Measurements from ENCODE around the gene PDCD11.
"Not testable (repeated sequence)": the region's sequence is repeated elsewhere in the genome, so short reads cannot be mapped to it uniquely, and the experiment has no call there.

Gene PDCD11

DNA sequence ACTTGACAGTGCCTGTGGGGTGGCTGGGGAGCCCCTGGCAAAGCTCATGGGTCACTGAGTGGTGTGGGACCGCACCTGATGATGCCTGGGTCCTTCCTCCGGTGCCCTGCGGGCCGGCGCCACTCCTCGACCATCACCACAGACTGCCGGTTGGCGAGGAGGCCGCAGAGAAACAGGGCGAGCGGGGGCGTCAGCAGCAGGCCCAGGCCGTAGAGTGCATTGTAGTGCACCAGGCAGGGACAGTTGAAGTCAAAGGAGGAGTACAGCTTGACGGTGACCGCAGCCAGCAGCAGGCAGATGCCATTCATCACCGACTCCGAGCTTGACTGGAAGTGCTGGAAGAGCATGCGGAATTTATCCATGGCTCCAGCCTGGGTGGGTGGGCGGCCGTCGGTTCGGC, 82.2 kb downstream of the PDCD11 start:
- no peak for DNase-seq

- DNase-seq = no peak
Observed at GRCh38 chr10:103479135-103479534, 82.7 kb downstream of the PDCD11 start, which contains the start of gene CALHM3. CALHM3 (minus strand) TSS chr10:103479240; CDS start chr10:103479032, 208 bp downstream.

DNA sequence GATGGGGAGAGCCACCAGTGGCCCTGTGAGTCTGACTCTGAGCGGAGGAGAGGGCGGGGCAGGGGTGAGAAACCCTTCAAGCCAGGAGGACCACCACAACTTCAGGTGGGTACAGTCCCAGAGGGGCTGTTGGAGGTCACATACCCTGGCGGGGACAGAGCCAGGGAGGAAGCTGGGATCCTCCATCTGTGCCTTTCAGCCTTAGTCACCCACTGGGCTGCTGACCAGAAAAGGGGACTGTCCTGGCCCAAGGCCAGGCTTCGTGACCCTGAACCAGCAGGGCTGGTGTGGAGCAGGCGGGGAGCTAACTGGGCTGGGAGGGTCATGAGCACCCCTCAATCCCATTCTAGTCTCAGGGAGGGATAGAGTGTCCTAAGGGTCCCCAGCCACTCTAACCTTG, 84.1 kb downstream of the PDCD11 start:
- DNase-seq = no peak

- DNase-seq = peak; percentile 52 to 82
Observed at GRCh38 chr10:103481974-103482531, 85.6 kb downstream of the PDCD11 start.

DNA sequence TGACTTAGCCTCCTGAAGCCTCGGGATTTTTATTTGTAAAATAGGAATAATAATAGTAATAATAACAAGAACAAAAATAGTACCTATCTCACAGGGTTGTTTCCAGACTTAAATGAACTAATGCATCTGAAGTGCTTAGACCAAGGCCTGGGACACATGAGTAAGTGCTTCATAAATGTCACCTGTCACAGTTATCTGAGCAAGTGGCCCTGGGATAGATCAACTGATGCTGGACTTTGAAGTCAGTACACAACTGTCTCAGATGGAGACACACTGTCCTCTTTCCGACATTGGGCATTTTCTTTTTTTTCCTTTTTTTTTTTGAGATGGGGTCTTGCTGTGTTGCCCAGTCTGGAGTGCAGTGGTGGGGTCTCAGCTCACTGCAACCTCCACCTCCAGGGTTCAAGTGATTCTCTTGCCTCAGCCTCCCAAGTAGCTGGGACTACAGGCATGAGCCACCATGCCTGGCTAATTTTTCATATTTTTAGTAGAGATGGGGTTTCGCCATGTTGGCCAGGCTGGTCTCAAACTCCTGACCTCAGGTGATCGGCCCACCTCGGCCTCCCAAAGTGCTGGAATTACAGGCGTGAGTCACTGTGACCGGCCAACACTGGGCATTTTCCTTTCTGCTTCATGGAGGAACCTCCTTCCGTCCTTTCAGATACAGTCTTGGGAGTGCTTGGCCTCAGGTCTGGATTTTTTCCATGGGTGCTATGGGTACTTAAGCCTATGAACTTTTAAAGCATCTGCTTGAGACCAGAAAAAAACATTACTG, 90.4 kb downstream of the PDCD11 start:
- DNase-seq = not testable (repeated sequence)

DNA sequence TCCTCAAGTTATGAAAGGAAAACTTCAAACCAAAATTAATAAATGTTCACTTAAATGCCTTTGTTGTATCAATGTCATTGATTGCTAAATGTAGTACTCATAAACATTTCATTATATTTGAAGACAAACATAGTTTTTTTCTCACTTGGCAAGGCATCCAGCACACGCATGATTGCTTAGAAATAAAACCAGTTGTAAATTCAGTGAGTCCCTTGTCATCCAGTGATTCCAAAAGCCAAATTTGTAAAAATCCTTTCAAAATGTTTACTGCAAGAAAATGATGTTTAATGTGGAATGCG, 90.9 kb downstream of the PDCD11 start:
- no peak for DNase-seq

DNA sequence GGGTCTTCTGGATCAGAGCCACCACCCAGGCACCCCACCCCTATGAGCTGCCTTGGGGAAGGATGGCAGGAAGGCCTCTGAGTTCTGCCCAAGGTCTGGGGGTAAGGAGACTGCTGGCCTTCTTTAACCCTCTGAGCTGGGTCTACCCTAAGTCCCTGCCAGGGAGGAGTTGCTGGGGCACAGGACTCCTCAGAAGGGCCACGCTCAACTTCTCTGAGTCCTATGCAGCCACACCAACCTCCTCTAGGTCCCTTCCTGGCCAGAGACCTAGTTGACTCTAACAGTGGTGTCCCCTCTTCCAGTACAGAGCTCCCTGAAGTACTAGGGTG, 94.5 kb downstream of the PDCD11 start:
- DNase-seq = no peak

DNA sequence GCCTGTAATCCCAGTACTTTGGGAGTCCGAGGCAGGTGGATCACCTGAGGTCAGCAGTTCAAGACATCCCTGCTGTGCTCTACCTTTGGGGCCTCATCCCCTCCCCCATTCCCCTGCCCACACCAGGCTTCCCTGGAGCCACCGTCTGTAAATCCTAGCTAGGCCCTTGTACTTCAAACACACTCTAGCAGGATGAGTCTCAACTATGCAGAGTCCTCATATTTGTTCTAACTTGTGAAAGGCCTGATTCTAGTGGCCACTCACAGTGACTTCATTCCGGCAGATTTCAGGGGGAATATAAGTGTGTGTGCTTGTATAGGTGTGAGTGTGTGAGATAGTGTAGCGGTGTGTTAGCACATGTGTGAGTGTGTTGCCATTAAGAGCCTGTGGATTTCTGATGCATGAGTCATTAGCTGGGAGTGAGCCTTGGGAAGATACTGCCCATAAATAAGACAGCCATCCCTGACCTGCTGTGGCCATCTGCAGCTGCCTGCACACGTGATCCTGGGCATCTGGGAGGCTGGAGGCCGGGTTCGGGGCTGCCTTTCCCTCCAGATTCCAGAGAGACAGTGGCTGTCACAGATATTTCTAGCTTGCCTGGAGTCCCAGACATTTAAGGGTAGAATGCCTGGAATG, 95.4 kb downstream of the PDCD11 start:
- no peak for DNase-seq

GRCh38 chr10:103492655-103493261, 96.3 kb downstream of the PDCD11 start:
- no peak for DNase-seq

DNA sequence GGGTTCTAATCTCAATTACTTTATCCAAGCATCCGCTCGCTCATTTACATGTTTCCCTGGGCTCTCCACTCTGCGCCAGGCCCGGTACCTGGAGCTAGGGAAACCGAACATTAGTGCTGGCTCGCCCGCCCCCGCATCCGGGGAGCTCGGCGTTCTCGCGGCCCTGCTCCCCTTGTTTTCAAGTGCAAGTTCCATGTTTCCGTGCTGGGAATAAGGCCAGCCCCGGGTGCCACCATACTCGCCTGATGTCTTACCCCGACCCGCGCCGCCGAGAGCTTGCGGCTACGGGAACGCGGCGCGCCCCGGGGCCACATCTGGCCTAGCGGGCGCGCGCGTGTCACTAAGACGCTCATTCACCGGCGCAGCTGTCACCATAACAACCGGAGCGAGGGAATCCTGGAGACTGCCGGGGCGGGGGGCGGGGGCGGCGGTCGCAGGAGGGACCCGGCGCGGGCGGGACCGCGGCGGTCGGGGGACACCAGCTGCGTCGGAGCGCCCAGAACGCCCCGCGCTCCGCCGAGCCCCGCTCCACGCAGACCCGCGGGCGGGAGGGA, 97.0 kb downstream of the PDCD11 start, which contains the start of gene NEURL1:
Gene NEURL1 (plus strand): TSS at position 344 of the 554 bp plus-strand sequence. CDS start 683 bp downstream, outside the sequence.
- peak in 1 of 2 donors; percentile 24 for DNase-seq

DNA sequence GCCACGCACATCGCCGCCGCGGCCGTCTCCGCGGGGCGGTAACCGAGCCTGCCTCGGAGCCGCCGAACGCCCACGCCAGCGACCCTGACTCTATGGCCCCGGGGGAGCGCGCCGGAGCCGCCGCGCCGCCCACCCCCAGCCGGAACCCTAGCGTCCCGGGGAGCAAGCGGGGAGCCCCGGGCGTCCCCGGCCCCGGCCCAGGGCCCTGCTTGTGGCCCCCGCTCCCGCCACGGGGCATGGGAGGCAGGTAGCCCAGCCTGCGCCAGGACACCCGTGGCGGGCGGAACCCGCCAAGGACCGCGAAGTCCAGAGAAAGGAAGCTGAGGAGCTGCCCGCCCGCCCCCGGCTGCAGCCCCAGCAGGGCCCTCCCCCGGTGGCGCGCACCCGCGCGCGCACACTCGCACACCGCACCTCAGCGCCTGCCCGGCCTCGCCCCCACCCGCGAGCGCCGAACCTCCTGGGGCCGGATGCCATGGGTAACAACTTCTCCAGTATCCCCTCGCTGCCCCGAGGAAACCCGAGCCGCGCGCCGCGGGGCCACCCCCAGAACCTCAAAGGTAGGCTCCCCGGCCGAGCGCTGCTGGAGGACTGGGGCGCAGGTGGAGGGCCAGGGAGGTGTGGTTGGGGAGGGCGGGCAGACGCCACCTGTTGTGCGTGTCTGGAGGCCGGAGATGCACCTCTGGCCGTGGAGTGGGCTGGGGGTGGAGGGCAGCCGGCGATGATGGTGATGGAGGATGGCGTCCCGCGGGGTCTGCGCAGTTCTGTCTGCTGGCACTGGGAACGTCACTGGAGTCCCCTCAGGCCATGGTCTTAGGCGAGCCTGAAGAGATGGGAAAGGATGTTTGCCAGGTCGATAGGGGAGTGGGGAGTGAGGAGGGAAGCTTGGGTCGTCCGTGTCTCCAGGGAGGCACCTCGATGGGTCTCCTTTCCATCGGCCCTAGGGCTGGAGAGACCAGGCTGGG, 97.8 kb downstream of the PDCD11 start:
- DNase-seq = peak in 1 of 2 donors; percentile 29

DNA sequence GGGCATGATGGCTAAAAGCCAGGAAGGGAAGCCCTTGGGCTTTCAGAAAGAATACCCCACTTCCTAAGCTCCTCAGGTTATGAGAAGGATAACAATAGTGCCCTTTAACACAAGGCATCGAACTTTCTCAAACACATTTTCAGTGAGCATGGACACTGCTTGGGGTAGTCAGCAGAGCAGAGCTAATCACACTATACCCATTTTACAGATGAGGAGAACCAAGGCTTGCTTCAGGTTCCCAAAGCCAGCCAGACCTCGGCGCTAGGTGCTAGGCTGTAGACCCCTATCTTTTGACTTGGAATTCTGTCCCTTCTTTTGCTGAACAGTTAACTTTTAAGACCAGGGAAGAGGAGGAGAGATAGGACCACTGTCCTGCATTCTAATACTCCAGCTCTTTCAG, 98.9 kb downstream of the PDCD11 start:
- DNase-seq = no peak
